Cardiac muscle cell (in vitro differentiated cells and primary cell): ENCODE measurements around the gene BRSK2. TPM values are rescaled to one million over a fixed set of nuclear protein-coding genes. Genes with fewer than 3 reads are reported as not detected.
"Not testable (repeated sequence)": the region's sequence is repeated elsewhere in the genome, so short reads cannot be mapped to it uniquely, and the experiment has no call there.

Source experiments
- DNase-seq, 2 donors: peaks; one replicate each; pipeline versions ENCODE4 v3.0.0 to v3.0.0-alpha.2; 2010 to 2017; ENCODE audit warnings: low read depth in 1 of 2, low spot score in 1 of 2
- H3K27ac ChIP-seq: fragments of 200-600 bp; sonication (generic); 2 replicates; pipeline ENCODE4 v1.5.1; 2016
- H3K27me3 ChIP-seq: fragments of 200-600 bp; sonication (generic); 2 replicates; pipeline ENCODE4 v1.6.0; 2016; ENCODE audit warnings: control low read depth
- H3K36me3 ChIP-seq: fragments of 200-600 bp; sonication (generic); 2 replicates; pipeline ENCODE4 v1.5.1; 2016; ENCODE audit warnings: control low read depth
- H3K4me1 ChIP-seq: fragments of 200-600 bp; sonication (generic); 2 replicates; pipeline ENCODE4 v1.8.1; 2017; ENCODE audit warnings: low read depth, mild to moderate bottlenecking, mixed run types
- H3K4me3 ChIP-seq: fragments of 200-600 bp; sonication (generic); 2 replicates; pipeline ENCODE4 v1.5.1; 2016; ENCODE audit warnings: mild to moderate bottlenecking
- H3K9me3 ChIP-seq: fragments of 200-600 bp; sonication (generic); 2 replicates; pipeline ENCODE4 v1.5.1; 2017; ENCODE audit warnings: low read depth, mild to moderate bottlenecking, control low read depth
- CTCF ChIP-seq: IDR thresholded peaks from 2 replicates; pipeline ENCODE4 v1.5.1; 2012; ENCODE audit warnings: low read depth, mild to moderate bottlenecking, low read length
- polyA plus RNA-seq: library from polyadenylated mRNA; unstranded; fragments of >200 nt; fragmentation: Nextera tagmentation; extraction: Ambion mirVana; gene quantifications from 2 replicates; pipeline ENCODE4 v1.2.1, GENCODE V29; 2016
- total RNA-seq: library from RNA; depleted of rRNA; stranded (reverse); fragments of >200 nt; gene quantifications from 2 replicates; pipeline ENCODE4 v1.2.3, GENCODE V29; 2016

BRSK2 gene
- total and polyA plus RNA-seq, 2 experiments from 2014 or later = 0.69 to 2.7 TPM

- Histone ChIP-seq H3K27ac (no peak overlapping the region), H3K9me3 (no peaks in the 10 kb centered on the region), H3K27me3 (peaks cover 11% of the 10 kb centered on the region), H3K36me3 (no peaks in the 10 kb centered on the region), H3K4me1 (peaks cover 4% of the 10 kb centered on the region), H3K4me3 (no peak overlapping the region)
- TF ChIP-seq CTCF = no peak
- DNase-seq = no peak
Observed at GRCh38 chr11:1344056-1344635, 45.6 kb upstream of the BRSK2 start.

GRCh38 chr11:1345737-1346513, 43.8 kb upstream of the BRSK2 start:
- Histone ChIP-seq H3K4me1 (peaks cover 10% of the 10 kb centered on the region), H3K4me3 (no peak overlapping the region), H3K36me3 (no peaks in the 10 kb centered on the region), H3K27ac (no peak overlapping the region), H3K27me3 (peaks cover under 1% of the 10 kb centered on the region), H3K9me3 (no peaks in the 10 kb centered on the region)
- no peak for TF ChIP-seq CTCF
- DNase-seq = no peak

GRCh38 chr11:1346669-1347390, 42.9 kb upstream of the BRSK2 start:
- DNase-seq = no peak
- no peaks in the 10 kb centered on the region for H3K27me3 ChIP-seq
- H3K9me3 ChIP-seq = no peaks in the 10 kb centered on the region
- no peak for TF ChIP-seq CTCF
- H3K4me3 ChIP-seq = no peak overlapping the region
- H3K4me1 ChIP-seq = peaks cover 10% of the 10 kb centered on the region
- no peak overlapping the region for H3K27ac ChIP-seq
- H3K36me3 ChIP-seq = no peaks in the 10 kb centered on the region

DNA sequence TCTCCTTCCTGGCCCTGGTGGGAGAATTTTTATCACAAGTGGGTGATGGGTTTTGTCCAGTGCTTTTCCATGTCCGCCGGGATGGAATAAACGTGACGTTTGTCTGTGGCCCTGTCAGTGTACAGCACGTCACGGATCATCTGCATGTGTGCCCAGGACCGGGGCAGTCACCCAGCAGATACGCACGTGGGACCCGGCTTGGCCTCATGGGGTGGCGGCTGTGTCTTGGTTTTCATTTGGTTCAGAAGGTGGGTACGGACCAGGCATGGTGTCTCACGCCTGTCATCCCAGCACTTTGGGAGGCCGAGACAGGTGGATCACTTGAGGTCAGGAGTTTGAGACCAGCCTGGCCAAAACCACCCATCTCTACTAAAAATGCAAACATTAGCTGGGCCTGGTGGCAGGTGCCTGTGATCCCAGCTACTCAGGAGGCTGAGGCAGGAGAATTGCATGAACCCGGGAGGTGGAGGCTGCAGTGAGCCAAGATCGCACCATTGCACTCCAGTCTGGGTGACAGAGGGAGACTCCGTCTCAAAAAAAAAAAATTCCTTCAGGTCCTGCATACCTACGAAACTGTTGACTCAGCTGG, 42.2 kb upstream of the BRSK2 start:
- H3K36me3 ChIP-seq, H3K9me3 ChIP-seq, H3K4me3 ChIP-seq, H3K27ac ChIP-seq, DNase-seq, H3K27me3 ChIP-seq, H3K4me1 ChIP-seq: not testable (repeated sequence)

GRCh38 chr11:1348146-1348795, 41.5 kb upstream of the BRSK2 start:
- H3K9me3 ChIP-seq = no peaks in the 10 kb centered on the region
- H3K4me1 ChIP-seq = peaks cover 10% of the 10 kb centered on the region
- H3K36me3 ChIP-seq = no peaks in the 10 kb centered on the region
- no peak overlapping the region for H3K4me3 ChIP-seq
- H3K27me3 ChIP-seq = no peaks in the 10 kb centered on the region
- no peak overlapping the region for H3K27ac ChIP-seq
- TF ChIP-seq CTCF = no peak
- DNase-seq = no peak
